Ovary (tissue), 9 donors: Measurements from ENCODE around the gene KLHL8. TPM values are rescaled to one million over a fixed set of nuclear protein-coding genes. Genes with fewer than 3 reads are reported as not detected.

Source experiments
- DNase-seq, 5 donors: peaks; one replicate each; pipeline ENCODE4 v3.0.0-alpha.2; 2019 to 2020
- H3K27ac ChIP-seq, 2 donors: fragments of 200-600 bp; one replicate each; pipeline versions ENCODE4 v1.5.1 to v1.8.0; 2019 to 2022
- H3K27me3 ChIP-seq: fragments of 200-600 bp; one replicate; pipeline ENCODE4 v1.8.0; 2022
- H3K36me3 ChIP-seq: fragments of 200-600 bp; sonication (generic); one replicate; pipeline ENCODE4 v1.5.1; 2019
- H3K4me1 ChIP-seq: one replicate; pipeline ENCODE4 v1.8.1; 2013; ENCODE audit warnings: mild to moderate bottlenecking, moderate library complexity; ENCODE audit not compliant: insufficient read depth
- H3K4me3 ChIP-seq: fragments of 200-600 bp; sonication (generic); one replicate; pipeline ENCODE4 v1.5.1; 2017
- H3K9me3 ChIP-seq, 2 donors: fragments of 200-600 bp in 1 of 2; sonication (generic) in 1 of 2; one replicate each; pipeline versions ENCODE4 v1.5.1 to v1.8.1; 2013 to 2019; ENCODE audit warnings: mild to moderate bottlenecking in 1 of 2, moderate library complexity in 1 of 2
- EP300 ChIP-seq: sonication (generic); formaldehyde crosslinking; IDR thresholded peaks from one replicate; pipeline ENCODE4 v1.6.1; 2017; ENCODE audit warnings: antibody characterized with exemption
- POLR2A ChIP-seq: fragments of 450-650 bp; IDR thresholded peaks from one replicate; pipeline ENCODE4 v1.6.1; 2017; ENCODE audit warnings: antibody characterized with exemption, mild to moderate bottlenecking, moderate library complexity
- WGBS, 3 donors: extraction: QIAGEN DNeasy Blood & Tissue Kit in 1 of 3; methylation state at CpG; one replicate each; pipeline versions ENCODE4 v1.1.5 to v1.1.7; 2013 to 2017; 5-methylcytosine and 5-hydroxymethylcytosine counted together
- intact Hi-C, 4 donors: fragments of 100-400 bp; cut with DNase I; formaldehyde crosslinking; loops; one replicate each; pipeline versions ENCODE4 v1.11.0 to v1.15.1; 2022 to 2023
- polyA plus RNA-seq, 2 donors: library from polyadenylated mRNA; stranded (reverse); fragments of 200-250 nt in 1 of 2; fragments of 350-450 nt in 1 of 2; fragmentation: Illumina TruSeq in 1 of 2; extraction: RNeasy Lipid Tissue Mini Kit (QIAGEN cat#74804) in 1 of 2; gene quantifications; one replicate each; pipeline ENCODE4 v1.2.3, GENCODE V29; 2013 to 2014
- total RNA-seq, 7 donors: library from RNA; depleted of rRNA in 2 of 7; stranded (reverse); fragments of >200 nt in 2 of 7; fragmentation: NEBNext Ultra II Directional in 3 of 7; extraction: Animal tissue kit (Norgen Biotek cat#: 25700) in 3 of 7; gene quantifications; one replicate each; pipeline versions ENCODE4 v1.1.0 to v1.2.4, GENCODE V29; 2016 to 2023
- TF ChIP-seq, protein P1 (sequence below), 3 donors: fragments of 450-650 bp in 2 of 3; fragments of 200-600 bp in 1 of 3; IDR thresholded peaks; one replicate each; pipeline versions ENCODE4 v1.5.1 to v1.8.0; 2016 to 2022; ENCODE audit warnings: antibody characterized with exemption in 3 of 3, mild to moderate bottlenecking in 1 of 3
- donor health status: DM: no; HTN: no; CAD: no; lungs with moderate emphysema.
- donor health status: DM: no; HTN: no; CAD: no.
- donor health status: Bipolar disorder and iron deficiency.
- donor health status: DM: yes; HTN: yes; CAD: no.
- donor health status: DM: no; HTN: no; CAD: no.
- donor health status: DM: yes; HTN: yes; CAD: no.

The KLHL8 gene
- total and polyA plus RNA-seq, 9 donors, result 4.1 to 13.1 (median 11.4) TPM

DNA sequence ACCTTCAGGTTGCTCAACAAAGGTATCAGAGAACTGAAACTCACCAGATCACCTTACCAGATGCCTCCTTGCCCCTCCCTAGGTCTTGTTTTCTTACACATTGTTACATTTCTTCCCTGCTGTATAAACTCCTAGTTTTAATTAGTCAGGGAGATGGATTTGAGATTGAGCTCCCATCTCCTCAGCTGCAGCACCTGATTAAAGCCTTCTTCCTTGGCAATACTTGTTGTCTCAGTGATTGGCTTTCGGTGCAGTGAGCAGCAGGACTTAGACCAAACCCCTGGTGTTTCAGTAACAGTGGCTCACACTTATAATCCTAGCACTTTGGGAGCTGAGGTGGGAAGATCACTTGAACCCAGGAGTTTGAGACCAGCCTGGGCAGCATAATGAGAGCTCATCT is 42.5 kb upstream of the KLHL8 start:
- Histone ChIP-seq H3K4me1 (no peaks in the 10 kb centered on the region), H3K27ac (no peak overlapping the region), H3K4me3 (no peak overlapping the region), H3K36me3 (no peaks in the 10 kb centered on the region), H3K27me3 (no peaks in the 10 kb centered on the region), H3K9me3 (no peaks in the 10 kb centered on the region)
- intact Hi-C loops, result no loop called here
- no peak for DNase-seq
- TF ChIP-seq POLR2A (no peak), EP300 (no peak)
- TF ChIP-seq, protein P1, sequence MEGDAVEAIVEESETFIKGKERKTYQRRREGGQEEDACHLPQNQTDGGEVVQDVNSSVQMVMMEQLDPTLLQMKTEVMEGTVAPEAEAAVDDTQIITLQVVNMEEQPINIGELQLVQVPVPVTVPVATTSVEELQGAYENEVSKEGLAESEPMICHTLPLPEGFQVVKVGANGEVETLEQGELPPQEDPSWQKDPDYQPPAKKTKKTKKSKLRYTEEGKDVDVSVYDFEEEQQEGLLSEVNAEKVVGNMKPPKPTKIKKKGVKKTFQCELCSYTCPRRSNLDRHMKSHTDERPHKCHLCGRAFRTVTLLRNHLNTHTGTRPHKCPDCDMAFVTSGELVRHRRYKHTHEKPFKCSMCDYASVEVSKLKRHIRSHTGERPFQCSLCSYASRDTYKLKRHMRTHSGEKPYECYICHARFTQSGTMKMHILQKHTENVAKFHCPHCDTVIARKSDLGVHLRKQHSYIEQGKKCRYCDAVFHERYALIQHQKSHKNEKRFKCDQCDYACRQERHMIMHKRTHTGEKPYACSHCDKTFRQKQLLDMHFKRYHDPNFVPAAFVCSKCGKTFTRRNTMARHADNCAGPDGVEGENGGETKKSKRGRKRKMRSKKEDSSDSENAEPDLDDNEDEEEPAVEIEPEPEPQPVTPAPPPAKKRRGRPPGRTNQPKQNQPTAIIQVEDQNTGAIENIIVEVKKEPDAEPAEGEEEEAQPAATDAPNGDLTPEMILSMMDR (IDR thresholded peaks at IDR 0.05), result no peak
- 85 to 100% (median 92%) methylated on average over 1 of the region's 1 CpG for WGBS, 3 donors

DNA sequence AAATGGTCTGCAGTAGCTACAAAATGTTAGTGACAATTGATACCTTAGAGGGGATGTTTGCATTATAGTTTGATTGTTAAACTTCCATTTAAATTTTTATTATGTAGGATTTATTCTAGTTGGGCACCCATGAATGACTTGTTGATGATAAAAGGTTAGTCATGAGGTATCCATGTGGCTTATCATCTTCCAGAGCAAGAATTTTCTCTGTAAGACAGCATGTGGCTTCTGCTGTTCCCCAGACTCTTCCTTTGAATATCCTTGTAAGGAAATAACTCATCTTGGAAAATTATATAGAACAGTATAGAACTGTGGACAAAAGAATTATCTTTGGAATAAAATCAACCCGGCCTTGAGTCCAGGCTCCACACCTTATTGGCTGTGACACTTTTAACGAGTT is 40.1 kb upstream of the KLHL8 start:
- Histone ChIP-seq H3K36me3 (no peaks in the 10 kb centered on the region), H3K4me3 (no peak overlapping the region), H3K4me1 (no peaks in the 10 kb centered on the region), H3K27me3 (no peaks in the 10 kb centered on the region), H3K9me3 (no peaks in the 10 kb centered on the region), H3K27ac (no peak overlapping the region)
- no peak for DNase-seq
- intact Hi-C loops, result no loop called here
- TF ChIP-seq POLR2A (no peak), EP300 (no peak)
- TF ChIP-seq, protein P1 (IDR thresholded peaks at IDR 0.05), result no peak
- 91 to 95% (median 93%) methylated on average over 2 of the region's 2 CpGs for WGBS, 3 donors

DNA sequence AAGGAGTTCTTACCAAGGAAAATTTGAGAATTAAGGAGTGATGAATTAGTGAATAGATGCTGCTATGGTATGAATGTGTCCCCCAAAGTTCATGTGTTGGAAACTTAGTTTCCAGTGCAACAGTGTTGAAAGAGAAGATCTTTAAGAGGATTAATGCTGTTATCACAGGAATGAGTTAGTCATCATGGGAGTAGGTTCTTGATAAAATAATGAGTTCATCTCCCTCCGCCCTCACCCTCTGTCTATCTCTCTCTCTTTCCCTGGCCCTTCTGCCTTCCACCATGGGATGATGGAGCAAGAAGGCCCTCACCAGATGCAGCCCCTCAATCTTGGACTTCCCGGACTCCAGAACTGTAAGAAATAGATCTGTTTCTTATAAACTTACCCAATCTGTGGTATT is 38.3 kb upstream of the KLHL8 start:
- intact Hi-C loops, result no loop called here
- WGBS, 3 donors, result 94 to 96% (median 95%) methylated on average over 2 of the region's 2 CpGs
- Histone ChIP-seq H3K27ac (no peak overlapping the region), H3K4me1 (no peaks in the 10 kb centered on the region), H3K36me3 (no peaks in the 10 kb centered on the region), H3K27me3 (no peaks in the 10 kb centered on the region), H3K9me3 (no peaks in the 10 kb centered on the region), H3K4me3 (no peak overlapping the region)
- no peak for TF ChIP-seq POLR2A
- TF ChIP-seq, protein P1 (IDR thresholded peaks at IDR 0.05), result no peak
- no peak for TF ChIP-seq EP300
- no peak for DNase-seq

DNA sequence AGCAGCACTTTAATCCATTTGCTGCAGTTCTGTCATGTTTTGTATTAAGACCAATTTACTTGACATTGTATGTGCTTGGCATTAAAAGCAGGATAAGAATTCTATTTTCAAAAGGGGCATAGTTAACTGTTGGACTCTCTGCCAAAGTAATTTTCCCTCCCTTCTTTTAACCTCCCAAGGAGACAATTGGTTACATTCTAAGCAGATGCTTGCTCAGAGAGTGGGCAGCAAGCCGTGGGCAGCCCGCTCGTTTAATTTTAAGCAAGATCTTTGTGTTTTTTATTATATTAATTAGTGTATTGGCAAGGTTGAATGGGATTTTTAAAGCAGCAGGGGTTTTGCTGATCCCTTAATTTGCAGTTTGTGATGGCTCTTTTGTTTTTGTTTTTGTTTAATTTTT is 37.1 kb upstream of the KLHL8 start:
- H3K4me1 ChIP-seq, result no peaks in the 10 kb centered on the region
- H3K27me3 ChIP-seq, result no peaks in the 10 kb centered on the region
- H3K9me3 ChIP-seq, result no peaks in the 10 kb centered on the region
- DNase-seq, result no peak
- TF ChIP-seq POLR2A (no peak), EP300 (no peak)
- TF ChIP-seq, protein P1 (IDR thresholded peaks at IDR 0.05), result no peak
- 29 to 55% (median 36%) methylated on average over 3 of the region's 3 CpGs for WGBS, 3 donors
- H3K27ac ChIP-seq, result no peak overlapping the region
- H3K36me3 ChIP-seq, result no peaks in the 10 kb centered on the region
- intact Hi-C loops, result no loop called here
- no peak overlapping the region for H3K4me3 ChIP-seq

DNA sequence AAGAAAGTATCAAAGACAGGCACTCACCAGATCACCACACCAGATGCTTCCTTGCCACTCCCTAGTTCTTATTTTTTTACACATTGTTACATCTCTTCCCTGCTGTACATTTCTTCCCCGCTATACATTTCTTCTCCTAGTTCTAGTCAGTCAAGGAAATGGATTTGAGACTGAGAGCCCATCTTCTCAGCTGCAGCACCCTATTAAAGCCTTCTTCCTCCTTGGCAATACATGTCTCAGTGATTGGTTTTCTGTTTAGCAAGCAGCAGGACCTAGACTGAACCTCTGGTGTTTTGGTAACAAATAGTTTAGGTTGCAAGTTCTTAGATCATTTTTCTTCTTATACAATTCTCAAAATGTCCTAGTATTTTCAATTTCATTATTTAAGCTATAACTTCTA is 35.3 kb upstream of the KLHL8 start:
- WGBS, 3 donors, result 91 to 96% (median 92%) methylated on average over 1 of the region's 1 CpG
- DNase-seq, result no peak
- Histone ChIP-seq H3K4me1 (no peaks in the 10 kb centered on the region), H3K27me3 (no peaks in the 10 kb centered on the region), H3K27ac (no peak overlapping the region), H3K4me3 (no peak overlapping the region), H3K36me3 (no peaks in the 10 kb centered on the region), H3K9me3 (no peaks in the 10 kb centered on the region)
- no peak for TF ChIP-seq POLR2A
- no peak for TF ChIP-seq EP300
- TF ChIP-seq, protein P1 (IDR thresholded peaks at IDR 0.05), result no peak
- intact Hi-C loops, result no loop called here
